ENCODE measurements around the gene ZNF451.

DNA sequence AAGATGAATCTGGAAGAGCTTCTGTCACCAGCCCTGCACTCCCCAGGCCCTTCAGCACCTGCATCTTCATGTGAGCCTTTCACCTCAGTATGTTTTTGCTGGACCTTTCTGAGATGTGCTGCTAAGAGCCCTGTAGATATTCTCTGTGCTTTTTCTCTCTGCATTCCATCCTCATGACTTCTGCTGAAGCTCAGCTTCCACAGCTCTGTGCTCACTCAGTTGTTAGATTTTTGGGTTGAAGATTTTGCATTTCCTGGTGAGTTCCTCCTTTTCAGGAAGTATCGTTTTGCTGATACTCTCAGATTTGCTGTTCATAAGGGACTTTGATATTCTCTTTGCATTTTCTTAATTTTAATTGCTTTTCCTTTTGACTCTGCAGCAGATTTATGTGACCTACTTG, 25.2 kb upstream of the ZNF451 start:
- TF ChIP-seq, protein P1, sequence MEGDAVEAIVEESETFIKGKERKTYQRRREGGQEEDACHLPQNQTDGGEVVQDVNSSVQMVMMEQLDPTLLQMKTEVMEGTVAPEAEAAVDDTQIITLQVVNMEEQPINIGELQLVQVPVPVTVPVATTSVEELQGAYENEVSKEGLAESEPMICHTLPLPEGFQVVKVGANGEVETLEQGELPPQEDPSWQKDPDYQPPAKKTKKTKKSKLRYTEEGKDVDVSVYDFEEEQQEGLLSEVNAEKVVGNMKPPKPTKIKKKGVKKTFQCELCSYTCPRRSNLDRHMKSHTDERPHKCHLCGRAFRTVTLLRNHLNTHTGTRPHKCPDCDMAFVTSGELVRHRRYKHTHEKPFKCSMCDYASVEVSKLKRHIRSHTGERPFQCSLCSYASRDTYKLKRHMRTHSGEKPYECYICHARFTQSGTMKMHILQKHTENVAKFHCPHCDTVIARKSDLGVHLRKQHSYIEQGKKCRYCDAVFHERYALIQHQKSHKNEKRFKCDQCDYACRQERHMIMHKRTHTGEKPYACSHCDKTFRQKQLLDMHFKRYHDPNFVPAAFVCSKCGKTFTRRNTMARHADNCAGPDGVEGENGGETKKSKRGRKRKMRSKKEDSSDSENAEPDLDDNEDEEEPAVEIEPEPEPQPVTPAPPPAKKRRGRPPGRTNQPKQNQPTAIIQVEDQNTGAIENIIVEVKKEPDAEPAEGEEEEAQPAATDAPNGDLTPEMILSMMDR (conservative IDR thresholded peaks at IDR 0.05), result no peak
- no peak for TF ChIP-seq EZH2 (IDR thresholded peaks at IDR 0.05; ENCODE audit: low read depth)
